ENCODE results near the gene NFXL1.

- no peak for TF ChIP-seq CTCF (IDR thresholded peaks at IDR 0.05; ENCODE audit: insufficient read depth, low read depth, low read length)
- TF ChIP-seq EZH2 (IDR thresholded peaks at IDR 0.05; ENCODE audit: insufficient read depth, low read length) = no peak
Observed at GRCh38 chr4:47829438-47829837, 84.9 kb downstream of the NFXL1 start.
